OCI-LY3 (cell line): ENCODE measurements around the gene SDK2.

ENCODE experiments used
- H2AFZ ChIP-seq: fragments of 200-600, 300-600 bp; shearing (Covaris generic); 2 replicates; pipeline ENCODE4 v1.6.0; 2014; ENCODE audit warnings: antibody characterized with exemption, low read depth, low read length
- H3K27ac ChIP-seq: fragments of 200-600, 300-600 bp; sonication (generic); 2 replicates; pipeline ENCODE4 v1.5.1; 2014; ENCODE audit warnings: mild to moderate bottlenecking, low read length, moderate library complexity, mixed read lengths
- H3K27me3 ChIP-seq: fragments of 200-600, 300-600 bp; sonication (generic); 2 replicates; pipeline ENCODE4 v1.6.1; 2014; ENCODE audit warnings: low read depth, low read length, mixed read lengths
- H3K36me3 ChIP-seq: fragments of 200-600, 300-600 bp; sonication (generic); replicated peaks from 2 replicates; pipeline ENCODE3; 2014; ENCODE audit warnings: low read depth, low read length, mixed read lengths
- H3K4me1 ChIP-seq: fragments of 300-600, 200-600 bp; sonication (generic); 2 replicates; pipeline ENCODE4 v1.6.1; 2014; ENCODE audit warnings: low read length, mixed read lengths
- H3K4me2 ChIP-seq: fragments of 200-600, 300-600 bp; sonication (generic); 2 replicates; pipeline ENCODE4 v1.6.1; 2014; ENCODE audit warnings: low read length, mixed read lengths
- H3K4me3 ChIP-seq: fragments of 300-600, 200-600 bp; sonication (generic); 2 replicates; pipeline ENCODE4 v1.5.1; 2014; ENCODE audit warnings: antibody characterized with exemption, mild to moderate bottlenecking, low read length, moderate library complexity
- H3K79me2 ChIP-seq: fragments of 300-600, 200-600 bp; shearing (Covaris generic); 2 replicates; pipeline ENCODE4 v1.6.1; 2014; ENCODE audit warnings: mild to moderate bottlenecking, low read length, mixed read lengths
- H3K9ac ChIP-seq: fragments of 300-600, 200-600 bp; shearing (Covaris generic); 2 replicates; pipeline ENCODE4 v1.6.0; 2014; ENCODE audit warnings: mild to moderate bottlenecking, low read length, moderate library complexity
- H3K9me3 ChIP-seq: fragments of 200-600, 300-600 bp; shearing (Covaris generic); 2 replicates; pipeline ENCODE4 v1.6.1; 2014; ENCODE audit warnings: low read length, mixed read lengths; ENCODE audit not compliant: insufficient read depth
- H4K20me1 ChIP-seq: fragments of 200-600, 300-600 bp; sonication (generic); 2 replicates; pipeline ENCODE4 v1.6.1; 2016; ENCODE audit warnings: low read length, mixed read lengths; ENCODE audit not compliant: insufficient read depth
- CTCF ChIP-seq: fragments of 200-600, 300-600 bp; sonication (generic); IDR thresholded peaks from 2 replicates; pipeline ENCODE4 v1.5.1; 2014; ENCODE audit warnings: antibody characterized with exemption, low read length, low read depth
- EZH2phosphoT487 ChIP-seq: fragments of 200-600 bp; shearing (Covaris generic); IDR thresholded peaks from 2 replicates; pipeline ENCODE4 v1.6.1; 2018; ENCODE audit warnings: antibody characterized with exemption, mixed run types, low read depth

Gene SDK2

GRCh38 chr17:73690676-73691075, 46.4 kb upstream of the SDK2 start:
- Histone ChIP-seq H3K9me3 (no peaks in the 10 kb centered on the region), H2AFZ (no peak overlapping the region), H3K4me3 (no peak overlapping the region), H4K20me1 (no peaks in the 10 kb centered on the region), H3K79me2 (no peaks in the 10 kb centered on the region), H3K27ac (no peak overlapping the region), H3K27me3 (peaks cover 3% of the 10 kb centered on the region; the same call in 1 of the 2 replicates), H3K4me1 (no peaks in the 10 kb centered on the region), H3K36me3 (no peaks in the 10 kb centered on the region), H3K4me2 (no peak overlapping the region), H3K9ac (no peak overlapping the region)
- no peak for TF ChIP-seq CTCF
- TF ChIP-seq EZH2phosphoT487: no peak

- Histone ChIP-seq H4K20me1 (no peaks in the 10 kb centered on the region), H2AFZ (no peak overlapping the region), H3K9ac (no peak overlapping the region), H3K27me3 (peaks cover 3% of the 10 kb centered on the region; the same call in 1 of the 2 replicates), H3K4me3 (no peak overlapping the region), H3K36me3 (no peaks in the 10 kb centered on the region), H3K79me2 (no peaks in the 10 kb centered on the region), H3K27ac (no peak overlapping the region), H3K4me2 (no peak overlapping the region), H3K9me3 (no peaks in the 10 kb centered on the region), H3K4me1 (no peaks in the 10 kb centered on the region)
- TF ChIP-seq CTCF (no peak), EZH2phosphoT487 (no peak)
These were observed 45.5 kb upstream of the SDK2 start for GRCh38 chr17:73689596-73690275.

GRCh38 chr17:73686961-73687360, 42.7 kb upstream of the SDK2 start:
- H2AFZ ChIP-seq: no peak overlapping the region
- H3K4me3 ChIP-seq: no peak overlapping the region
- no peak overlapping the region for H3K27ac ChIP-seq
- H4K20me1 ChIP-seq: no peaks in the 10 kb centered on the region
- TF ChIP-seq CTCF (no peak), EZH2phosphoT487 (no peak)
- H3K36me3 ChIP-seq: no peaks in the 10 kb centered on the region
- H3K79me2 ChIP-seq: no peaks in the 10 kb centered on the region
- no peak overlapping the region for H3K9ac ChIP-seq
- peaks cover 3% of the 10 kb centered on the region; the same call in 1 of the 2 replicates for H3K27me3 ChIP-seq
- H3K4me1 ChIP-seq: no peaks in the 10 kb centered on the region
- no peak overlapping the region for H3K4me2 ChIP-seq
- H3K9me3 ChIP-seq: no peaks in the 10 kb centered on the region

- H4K20me1 ChIP-seq: no peaks in the 10 kb centered on the region
- H3K27ac ChIP-seq: no peak overlapping the region
- no peak overlapping the region for H3K9ac ChIP-seq
- no peak overlapping the region for H3K4me2 ChIP-seq
- H3K4me3 ChIP-seq: no peak overlapping the region
- H3K27me3 ChIP-seq: peaks cover 3% of the 10 kb centered on the region; the same call in 1 of the 2 replicates
- no peaks in the 10 kb centered on the region for H3K79me2 ChIP-seq
- no peak overlapping the region for H2AFZ ChIP-seq
- H3K36me3 ChIP-seq: no peaks in the 10 kb centered on the region
- TF ChIP-seq CTCF: no peak
- no peak for TF ChIP-seq EZH2phosphoT487
- no peaks in the 10 kb centered on the region for H3K9me3 ChIP-seq
- H3K4me1 ChIP-seq: no peaks in the 10 kb centered on the region
These were observed 41.9 kb upstream of the SDK2 start for GRCh38 chr17:73686126-73686525.
